ENCODE results near the gene DKK2. TPM values are rescaled to one million over a fixed set of nuclear protein-coding genes. Genes with fewer than 3 reads are reported as not detected.
A peak's percentile ranks its signal among the peaks of the same experiment; 100 is the strongest.

Gene DKK2
- total and polyA plus RNA-seq, 4 donors, result 5.7 to 32.2 (median 12.4) TPM

DNA sequence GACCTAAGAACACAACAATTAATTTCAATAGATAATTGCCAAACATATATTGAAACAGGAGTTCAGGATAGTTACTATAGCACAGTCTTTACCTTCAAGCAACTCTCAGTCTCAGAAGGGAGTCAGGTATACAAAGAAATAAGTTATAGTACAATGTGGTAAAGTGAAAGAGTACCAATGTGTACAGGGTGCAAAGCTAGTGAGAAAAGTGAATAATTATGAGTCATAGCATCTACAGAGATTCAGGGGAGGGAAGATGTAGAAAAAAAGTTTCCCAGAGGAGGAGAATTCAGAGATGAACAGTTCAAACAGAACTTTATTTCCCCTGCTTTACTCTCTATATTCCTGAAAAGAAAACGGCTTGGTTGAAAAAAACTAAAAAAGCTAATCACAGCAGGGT lies 22.7 kb upstream of the DKK2 start:
- no peak for DNase-seq (ENCODE audit: low read depth in 4 of 6, low spot score in 6 of 6)
- Histone ChIP-seq H3K4me1 (ENCODE audit: control insufficient read depth, insufficient read depth, low read length) (no peaks in the 10 kb centered on the region), H3K4me3 (ENCODE audit: low read depth, low read length) (no peak overlapping the region), H3K36me3 (ENCODE audit: control insufficient read depth, insufficient read depth, low read length) (no peaks in the 10 kb centered on the region), H3K9me3 (ENCODE audit: control insufficient read depth, insufficient read depth, low read length) (no peaks in the 10 kb centered on the region), H3K27me3 (ENCODE audit: control insufficient read depth, insufficient read depth, low read length) (no peaks in the 10 kb centered on the region), H3K27ac (ENCODE audit: low read depth, low read length) (no peak overlapping the region)
- WGBS (ENCODE audit: insufficient coverage), result no CpG with 5 or more reads among the region's 1 CpG

DNA sequence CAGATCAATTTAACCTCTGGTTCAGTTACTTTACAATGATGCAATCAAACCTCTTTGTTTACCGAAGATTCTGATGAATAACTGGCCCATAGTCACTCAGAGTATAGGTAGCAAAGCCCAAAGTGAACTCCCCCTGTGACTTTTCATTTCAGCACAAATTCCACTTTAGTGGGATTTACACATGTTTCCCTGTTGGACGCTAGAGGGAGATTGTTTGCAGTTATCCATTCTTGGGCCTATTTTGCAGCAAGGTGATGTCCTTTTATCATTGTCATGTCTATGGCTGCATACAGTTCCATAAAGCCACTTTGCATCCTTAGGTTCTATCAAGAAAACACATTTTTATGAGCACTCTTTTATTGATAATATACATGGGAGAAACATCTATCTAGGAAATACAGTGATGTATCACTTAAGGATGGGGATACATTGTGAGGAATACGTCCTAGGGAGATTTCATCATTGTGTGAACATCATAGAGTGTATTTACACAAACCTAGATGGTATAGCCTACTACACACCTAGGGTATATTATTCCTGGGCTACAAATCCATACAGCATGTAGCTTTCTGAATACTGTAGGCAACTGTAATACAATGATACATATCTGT lies 14.5 kb upstream of the DKK2 start:
- no peaks in the 10 kb centered on the region for H3K4me1 ChIP-seq (ENCODE audit: control insufficient read depth, insufficient read depth, low read length)
- H3K27me3 ChIP-seq (ENCODE audit: control insufficient read depth, insufficient read depth, low read length), result no peaks in the 10 kb centered on the region
- no peaks in the 10 kb centered on the region for H3K36me3 ChIP-seq (ENCODE audit: control insufficient read depth, insufficient read depth, low read length)
- no peak overlapping the region for H3K4me3 ChIP-seq (ENCODE audit: low read depth, low read length)
- H3K9me3 ChIP-seq (ENCODE audit: control insufficient read depth, insufficient read depth, low read length), result peaks cover 4% of the 10 kb centered on the region
- H3K27ac ChIP-seq (ENCODE audit: low read depth, low read length), result no peak overlapping the region
- 88% methylated on average over 1 of the region's 3 CpGs for WGBS (ENCODE audit: insufficient coverage)
- DNase-seq (ENCODE audit: low read depth in 4 of 6, low spot score in 6 of 6), result peak in 1 of 6 donors; percentile 19

DNA sequence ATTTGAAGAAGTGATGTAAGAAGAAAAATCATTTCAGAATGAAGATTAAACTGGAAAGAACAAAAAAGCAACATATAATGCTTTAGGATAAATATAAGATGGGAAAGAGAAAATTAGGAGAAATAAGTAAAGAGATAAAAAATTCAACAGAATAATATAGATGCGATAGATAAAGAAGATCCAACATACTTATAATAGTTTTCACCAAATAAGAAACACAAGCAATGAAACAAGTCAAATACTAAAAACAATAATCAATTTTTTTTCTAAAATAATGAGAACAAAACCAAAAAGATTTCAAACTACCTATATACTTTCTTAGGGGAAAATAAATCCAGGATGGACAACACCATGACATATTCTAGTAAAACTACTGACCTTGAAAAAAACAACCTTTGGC lies 10.1 kb upstream of the DKK2 start:
- Histone ChIP-seq H3K4me1 (ENCODE audit: control insufficient read depth, insufficient read depth, low read length) (no peaks in the 10 kb centered on the region), H3K4me3 (ENCODE audit: low read depth, low read length) (no peak overlapping the region), H3K36me3 (ENCODE audit: control insufficient read depth, insufficient read depth, low read length) (no peaks in the 10 kb centered on the region), H3K27ac (ENCODE audit: low read depth, low read length) (no peak overlapping the region), H3K9me3 (ENCODE audit: control insufficient read depth, insufficient read depth, low read length) (peaks cover 4% of the 10 kb centered on the region), H3K27me3 (ENCODE audit: control insufficient read depth, insufficient read depth, low read length) (no peaks in the 10 kb centered on the region)
- WGBS (ENCODE audit: insufficient coverage), result no CpG with 5 or more reads among the region's 1 CpG
- no peak for DNase-seq (ENCODE audit: low read depth in 4 of 6, low spot score in 6 of 6)

DNA sequence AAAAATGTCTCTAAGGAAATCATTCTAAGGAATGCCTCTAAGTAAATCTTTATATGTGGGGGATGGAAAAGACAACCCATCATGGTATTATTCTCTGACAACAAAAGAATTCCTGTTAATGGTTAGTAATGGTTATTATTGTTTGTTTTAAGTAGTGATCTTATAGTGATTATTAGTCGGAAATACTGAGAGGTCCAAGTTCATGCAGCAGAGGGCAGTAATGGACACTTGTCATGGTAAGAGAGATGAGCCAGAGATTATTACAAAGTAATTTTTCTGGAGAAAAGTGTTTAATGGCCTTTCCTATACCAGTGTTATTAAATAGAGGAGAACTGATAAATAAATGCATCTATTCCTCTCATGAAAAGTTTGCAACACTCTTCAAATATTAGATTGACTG lies 8.1 kb upstream of the DKK2 start:
- no peak for DNase-seq (ENCODE audit: low read depth in 4 of 6, low spot score in 6 of 6)
- Histone ChIP-seq H3K4me1 (ENCODE audit: control insufficient read depth, insufficient read depth, low read length) (no peaks in the 10 kb centered on the region), H3K4me3 (ENCODE audit: low read depth, low read length) (no peak overlapping the region), H3K27ac (ENCODE audit: low read depth, low read length) (no peak overlapping the region), H3K27me3 (ENCODE audit: control insufficient read depth, insufficient read depth, low read length) (peaks cover 4% of the 10 kb centered on the region), H3K9me3 (ENCODE audit: control insufficient read depth, insufficient read depth, low read length) (peaks cover 4% of the 10 kb centered on the region), H3K36me3 (ENCODE audit: control insufficient read depth, insufficient read depth, low read length) (no peaks in the 10 kb centered on the region)
- 33% methylated on average over 1 of the region's 1 CpG for WGBS (ENCODE audit: insufficient coverage)

DNA sequence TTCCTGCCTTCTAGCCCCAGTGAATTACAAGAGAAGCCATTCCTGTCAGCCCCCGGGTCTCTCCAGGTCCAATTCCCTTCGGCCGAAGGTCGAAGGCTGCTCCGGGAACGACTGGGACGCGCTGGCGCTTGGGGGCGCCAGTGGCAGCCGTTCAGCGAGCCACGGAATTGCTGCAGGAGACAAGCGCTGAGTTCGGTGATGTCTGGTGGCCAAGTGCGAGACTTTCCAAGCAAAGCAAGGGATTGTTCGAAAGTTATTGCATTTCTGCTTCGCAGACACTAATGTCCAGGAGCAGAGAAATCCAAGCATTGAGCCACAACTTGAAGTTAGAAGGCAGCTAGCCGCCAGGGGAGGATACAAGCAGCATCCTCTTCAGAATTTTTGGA lies 1.1 kb upstream of the DKK2 start:
- peak in 3 of 6 donors; percentile 50 to 87 (median 82) for DNase-seq (ENCODE audit: low read depth in 4 of 6, low spot score in 6 of 6)
- under 1% methylated on average over 19 of the region's 19 CpGs for WGBS (ENCODE audit: insufficient coverage)
- Histone ChIP-seq H3K4me3 (ENCODE audit: low read depth, low read length) (peak overlapping the region; percentile 69), H3K27me3 (ENCODE audit: control insufficient read depth, insufficient read depth, low read length) (peaks cover 49% of the 10 kb centered on the region), H3K36me3 (ENCODE audit: control insufficient read depth, insufficient read depth, low read length) (no peaks in the 10 kb centered on the region), H3K9me3 (ENCODE audit: control insufficient read depth, insufficient read depth, low read length) (no peaks in the 10 kb centered on the region), H3K27ac (ENCODE audit: low read depth, low read length) (no peak overlapping the region), H3K4me1 (ENCODE audit: control insufficient read depth, insufficient read depth, low read length) (peaks cover 28% of the 10 kb centered on the region)

DNA sequence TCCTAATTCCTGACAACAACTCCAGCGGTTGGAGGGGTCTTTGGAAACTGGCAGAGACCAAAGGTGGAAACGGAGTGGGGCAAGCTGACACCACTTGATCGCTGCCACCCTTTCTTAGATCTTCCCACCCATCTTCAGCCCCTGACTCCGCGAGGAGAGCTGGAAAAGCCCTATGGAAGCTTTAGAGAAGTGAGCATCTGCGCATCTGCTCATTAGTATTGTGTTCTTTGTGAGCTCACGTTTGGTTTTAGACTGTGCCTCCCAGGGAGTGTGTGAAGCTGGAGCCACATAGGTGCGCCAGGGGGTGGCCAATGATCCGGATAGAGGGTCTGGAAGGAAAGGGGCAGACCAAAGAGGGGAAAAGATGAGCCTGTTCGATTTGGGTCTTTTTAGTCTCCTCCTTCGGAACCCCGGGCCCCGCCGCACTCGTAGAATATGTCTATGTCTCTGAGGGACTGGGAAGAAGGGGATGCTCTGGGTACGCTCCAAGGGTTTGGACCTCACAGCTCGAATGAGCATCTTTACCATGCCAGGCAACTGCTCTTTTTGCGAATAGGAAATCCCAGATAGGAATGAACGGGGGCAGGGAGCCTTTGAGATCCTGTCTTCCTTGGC lies 578 bp upstream of the DKK2 start:
- H3K27ac ChIP-seq (ENCODE audit: low read depth, low read length), result no peak overlapping the region
- DNase-seq (ENCODE audit: low read depth in 4 of 6, low spot score in 6 of 6), result peak in 2 of 6 donors; percentile 41 to 65
- 3% methylated on average over 16 of the region's 19 CpGs for WGBS (ENCODE audit: insufficient coverage)

DNA sequence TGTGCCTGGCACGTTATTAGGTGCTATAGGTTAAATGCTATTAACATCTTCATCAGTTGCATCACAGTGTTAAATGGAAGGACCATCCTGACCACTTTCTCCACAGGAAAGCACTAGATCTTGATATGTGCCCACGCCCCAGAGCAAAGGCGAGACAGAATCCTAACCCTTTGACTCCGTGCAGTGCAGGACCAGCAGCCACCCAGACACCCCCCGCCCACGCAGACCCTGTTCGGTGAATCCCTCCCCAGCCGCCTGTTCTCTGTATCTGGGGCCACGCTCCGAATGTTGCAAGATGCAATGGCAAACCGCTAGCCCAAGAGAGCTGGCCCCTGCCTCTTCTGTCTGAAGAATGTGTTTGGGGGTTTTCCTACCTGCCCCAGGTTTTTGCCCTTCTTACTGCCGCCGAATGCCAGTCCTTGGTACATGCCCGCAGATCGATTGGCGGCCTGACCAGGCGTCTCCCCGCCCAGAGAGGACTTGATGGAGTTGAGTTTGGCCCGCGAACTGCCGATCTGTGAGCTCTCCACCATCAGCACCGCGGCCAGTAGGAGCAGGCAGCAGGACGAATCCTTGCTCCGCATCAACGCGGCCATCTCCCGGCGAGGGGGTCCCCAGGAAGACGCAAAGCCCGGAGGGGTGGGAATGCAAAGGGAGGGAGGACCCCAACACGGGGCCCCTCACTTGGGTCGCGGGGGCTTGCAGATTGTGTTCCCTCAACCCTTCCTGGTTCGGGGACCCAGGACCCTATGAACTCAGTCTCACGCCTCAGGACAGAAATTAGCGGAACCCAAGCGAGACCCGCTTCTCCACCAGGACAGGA lies 906 bp downstream of the DKK2 start:
- peaks cover 49% of the 10 kb centered on the region for H3K27me3 ChIP-seq (ENCODE audit: control insufficient read depth, insufficient read depth, low read length)
- H3K9me3 ChIP-seq (ENCODE audit: control insufficient read depth, insufficient read depth, low read length), result no peaks in the 10 kb centered on the region
- peak in 3 of 6 donors; percentile 28 to 56 (median 54) for DNase-seq (ENCODE audit: low read depth in 4 of 6, low spot score in 6 of 6)
- peaks cover 28% of the 10 kb centered on the region for H3K4me1 ChIP-seq (ENCODE audit: control insufficient read depth, insufficient read depth, low read length)
- no peak overlapping the region for H3K27ac ChIP-seq (ENCODE audit: low read depth, low read length)
- 2% methylated on average over 31 of the region's 39 CpGs for WGBS (ENCODE audit: insufficient coverage)
- H3K4me3 ChIP-seq (ENCODE audit: low read depth, low read length), result peak overlapping the region; percentile 69
- H3K36me3 ChIP-seq (ENCODE audit: control insufficient read depth, insufficient read depth, low read length), result no peaks in the 10 kb centered on the region

More for the DNA sequence above, 578 bp upstream of the DKK2 start:
- H3K27me3 ChIP-seq (ENCODE audit: control insufficient read depth, insufficient read depth, low read length), result peaks cover 49% of the 10 kb centered on the region
- no peaks in the 10 kb centered on the region for H3K36me3 ChIP-seq (ENCODE audit: control insufficient read depth, insufficient read depth, low read length)
- H3K4me3 ChIP-seq (ENCODE audit: low read depth, low read length), result peak overlapping the region; percentile 69
- H3K9me3 ChIP-seq (ENCODE audit: control insufficient read depth, insufficient read depth, low read length), result no peaks in the 10 kb centered on the region
- H3K4me1 ChIP-seq (ENCODE audit: control insufficient read depth, insufficient read depth, low read length), result peaks cover 28% of the 10 kb centered on the region

DNA sequence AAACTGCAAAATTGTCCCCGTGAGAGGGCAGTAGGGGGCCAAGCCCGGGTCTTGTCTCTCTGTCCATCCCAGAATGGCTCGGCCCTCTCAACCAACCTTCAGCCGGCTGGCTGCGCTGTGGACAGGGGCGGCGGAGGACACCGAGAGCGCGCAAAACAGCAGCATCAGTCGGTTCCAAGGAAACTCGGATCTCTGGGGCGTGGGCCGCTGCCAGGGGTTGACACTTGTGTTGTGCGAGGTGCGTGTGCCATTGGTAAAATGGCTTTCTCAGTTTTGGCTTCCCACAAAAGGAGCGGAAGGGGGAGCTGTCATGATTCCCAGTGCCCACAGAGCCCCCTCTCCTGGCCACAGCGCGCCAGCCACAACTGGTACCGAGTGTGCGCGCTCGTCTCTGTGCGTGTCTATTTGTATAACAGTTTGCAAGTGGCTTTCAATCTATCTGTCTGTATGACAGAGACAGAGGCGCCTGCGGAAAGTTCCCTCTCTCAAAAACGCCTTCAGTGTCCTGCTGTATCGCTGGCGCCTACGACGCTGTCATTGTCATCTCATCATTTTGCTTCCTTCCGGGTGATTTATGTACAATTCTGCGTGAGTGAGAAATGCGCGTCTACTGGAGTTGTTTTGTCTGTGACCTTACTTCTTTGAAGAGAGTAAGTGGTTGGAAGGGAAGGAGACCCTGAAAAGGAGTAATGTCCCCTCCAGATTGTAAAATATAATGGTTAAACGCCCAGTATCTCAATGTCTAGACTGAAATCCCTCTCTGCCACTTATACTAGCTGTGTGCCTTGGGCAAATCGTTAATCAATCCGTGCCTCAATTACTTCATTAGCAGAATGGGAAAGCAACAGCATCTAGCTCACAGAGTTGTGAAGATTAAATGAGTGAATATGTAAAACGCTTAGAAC lies 1.8 kb downstream of the DKK2 start:
- Histone ChIP-seq H3K36me3 (ENCODE audit: control insufficient read depth, insufficient read depth, low read length) (no peaks in the 10 kb centered on the region), H3K27me3 (ENCODE audit: control insufficient read depth, insufficient read depth, low read length) (peaks cover 45% of the 10 kb centered on the region), H3K4me3 (ENCODE audit: low read depth, low read length) (peak overlapping the region; percentile 69), H3K4me1 (ENCODE audit: control insufficient read depth, insufficient read depth, low read length) (peaks cover 28% of the 10 kb centered on the region), H3K9me3 (ENCODE audit: control insufficient read depth, insufficient read depth, low read length) (no peaks in the 10 kb centered on the region), H3K27ac (ENCODE audit: low read depth, low read length) (peak overlapping the region; percentile 57)
- peak in 4 of 6 donors; percentile 65 to 95 (median 78) for DNase-seq (ENCODE audit: low read depth in 4 of 6, low spot score in 6 of 6)
- under 1% methylated on average over 30 of the region's 39 CpGs for WGBS (ENCODE audit: insufficient coverage)

DNA sequence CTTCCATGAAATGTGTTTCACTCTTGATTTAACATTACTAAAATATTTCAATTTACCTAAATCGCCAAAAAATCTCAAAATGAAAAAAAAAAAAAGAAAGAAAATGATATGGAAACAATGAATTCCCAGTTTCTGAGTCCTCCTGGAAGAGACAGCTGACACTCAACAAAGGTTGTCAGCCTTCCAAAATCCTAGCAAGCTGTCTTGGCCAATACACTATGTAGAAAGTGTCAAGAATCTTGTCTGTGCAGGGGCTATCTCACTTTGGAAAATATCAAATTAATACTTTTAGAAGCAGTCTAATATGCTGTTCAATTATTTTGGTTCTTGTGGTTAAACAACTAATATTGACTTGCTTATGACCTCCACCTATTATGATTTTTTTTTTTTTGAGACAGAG lies 8.7 kb downstream of the DKK2 start:
- no peaks in the 10 kb centered on the region for H3K4me1 ChIP-seq (ENCODE audit: control insufficient read depth, insufficient read depth, low read length)

More for the DNA sequence above, 8.7 kb downstream of the DKK2 start:
- no peak overlapping the region for H3K27ac ChIP-seq (ENCODE audit: low read depth, low read length)
- no peak overlapping the region for H3K4me3 ChIP-seq (ENCODE audit: low read depth, low read length)
- no peaks in the 10 kb centered on the region for H3K27me3 ChIP-seq (ENCODE audit: control insufficient read depth, insufficient read depth, low read length)
- no peaks in the 10 kb centered on the region for H3K9me3 ChIP-seq (ENCODE audit: control insufficient read depth, insufficient read depth, low read length)
- DNase-seq (ENCODE audit: low read depth in 4 of 6, low spot score in 6 of 6), result no peak
- WGBS (ENCODE audit: insufficient coverage), result no CpG with 5 or more reads among the region's 1 CpG
- H3K36me3 ChIP-seq (ENCODE audit: control insufficient read depth, insufficient read depth, low read length), result no peaks in the 10 kb centered on the region
